Left hindlimb (tissue), 1 donor: ENCODE measurements around the gene DDAH2.
"Not testable (repeated sequence)": the region's sequence is repeated elsewhere in the genome, so short reads cannot be mapped to it uniquely, and the experiment has no call there.

ENCODE experiments used
- DNase-seq: peaks from one replicate; pipeline ENCODE4 v3.0.0-alpha.2; 2018

The DDAH2 gene

GRCh38 chr6:31711233-31711632 lies 17.9 kb downstream of the DDAH2 start:
- no peak for DNase-seq

DNA sequence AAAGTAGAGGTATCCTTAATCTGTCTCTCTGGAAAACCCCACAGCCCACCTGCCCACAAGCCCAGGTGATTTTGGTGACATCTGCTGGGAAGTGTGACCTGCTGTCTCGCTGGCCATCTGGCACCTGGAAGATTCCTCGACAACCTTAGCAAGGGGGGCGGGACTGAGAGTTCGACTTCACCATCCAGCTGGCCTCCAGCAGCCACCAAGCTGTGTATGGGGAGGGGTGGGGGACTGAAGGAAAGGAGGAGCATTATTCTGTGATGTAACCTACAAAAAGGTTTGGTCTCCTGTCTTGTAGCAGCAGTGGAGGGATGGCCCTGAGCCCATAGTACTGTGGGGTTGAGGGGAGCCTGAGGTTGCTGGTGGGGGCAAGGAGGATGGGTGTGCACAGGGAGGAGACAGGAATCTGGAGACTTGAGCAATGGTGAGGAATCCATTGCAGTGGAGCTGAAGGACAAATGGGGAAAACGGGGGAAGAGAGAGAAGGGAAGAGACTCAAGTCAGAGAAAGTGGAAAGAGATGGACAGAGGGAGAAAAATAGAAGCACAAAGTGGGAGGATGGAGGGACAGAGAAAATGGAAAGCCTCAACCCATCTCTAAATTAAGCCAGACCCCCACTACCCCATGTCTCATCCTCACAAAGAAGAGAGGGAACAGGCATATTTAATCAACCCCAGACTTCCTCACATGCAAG lies 18.4 kb downstream of the DDAH2 start:
- DNase-seq = no peak

DNA sequence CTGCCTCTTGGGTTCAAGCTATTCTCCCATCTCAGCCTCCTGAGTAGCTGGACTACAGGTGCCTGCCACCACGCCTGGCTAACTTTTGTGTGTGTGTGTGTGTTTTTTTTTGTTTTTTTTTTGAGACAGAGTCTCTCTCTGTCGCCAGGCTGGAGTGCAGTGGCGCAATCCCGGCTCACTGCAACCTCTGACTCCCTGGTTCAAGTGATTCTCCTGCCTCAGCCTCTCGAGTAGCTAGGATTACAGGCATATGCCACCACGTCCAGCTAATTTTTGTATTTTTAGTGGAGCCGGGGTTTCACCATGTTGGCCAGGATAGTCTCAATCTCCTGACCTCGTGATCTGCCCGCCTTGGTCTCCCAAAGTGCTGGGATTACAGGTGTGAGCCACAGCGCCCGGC lies 19.9 kb downstream of the DDAH2 start:
- not testable (repeated sequence) for DNase-seq

- DNase-seq = no peak
Measured at GRCh38 chr6:31708224-31708623, 20.9 kb downstream of the DDAH2 start.

DNA sequence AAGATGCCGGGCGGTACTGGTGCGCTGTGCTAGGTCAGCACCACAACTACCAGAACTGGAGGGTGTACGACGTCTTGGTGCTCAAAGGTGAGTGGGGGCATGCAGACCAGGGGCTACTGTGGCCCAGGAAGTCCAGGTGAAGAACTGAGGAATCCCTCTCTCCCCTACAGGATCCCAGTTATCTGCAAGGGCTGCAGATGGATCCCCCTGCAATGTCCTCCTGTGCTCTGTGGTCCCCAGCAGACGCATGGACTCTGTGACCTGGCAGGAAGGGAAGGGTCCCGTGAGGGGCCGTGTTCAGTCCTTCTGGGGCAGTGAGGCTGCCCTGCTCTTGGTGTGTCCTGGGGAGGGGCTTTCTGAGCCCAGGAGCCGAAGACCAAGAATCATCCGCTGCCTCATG lies 21.4 kb downstream of the DDAH2 start:
- no peak for DNase-seq

DNA sequence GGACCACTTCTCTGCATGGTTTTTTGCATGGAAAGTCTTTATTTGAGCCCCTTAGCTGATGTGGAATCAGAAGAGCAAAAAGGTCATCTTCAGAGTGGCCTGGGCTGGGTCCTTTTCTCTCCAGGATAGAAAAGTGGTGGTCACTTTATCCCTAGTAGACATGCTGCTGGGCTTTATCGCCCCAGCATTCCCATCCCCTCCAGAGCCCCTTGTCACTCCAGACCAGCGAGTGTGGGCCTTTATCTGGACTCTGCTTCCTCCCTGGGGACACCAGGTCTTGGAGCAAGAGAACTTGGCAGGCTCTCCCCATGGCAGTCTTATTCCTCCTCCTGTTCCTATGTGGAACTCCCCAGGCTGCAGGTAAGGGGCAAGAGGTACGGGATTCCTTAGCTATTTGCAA lies 22.5 kb downstream of the DDAH2 start, which contains the start of gene LY6G6F:
TSS of gene LY6G6F (plus strand) at position 268 of the 400 bp plus-strand sequence. CDS start at position 309, 41 bp downstream.
- no peak for DNase-seq

DNA sequence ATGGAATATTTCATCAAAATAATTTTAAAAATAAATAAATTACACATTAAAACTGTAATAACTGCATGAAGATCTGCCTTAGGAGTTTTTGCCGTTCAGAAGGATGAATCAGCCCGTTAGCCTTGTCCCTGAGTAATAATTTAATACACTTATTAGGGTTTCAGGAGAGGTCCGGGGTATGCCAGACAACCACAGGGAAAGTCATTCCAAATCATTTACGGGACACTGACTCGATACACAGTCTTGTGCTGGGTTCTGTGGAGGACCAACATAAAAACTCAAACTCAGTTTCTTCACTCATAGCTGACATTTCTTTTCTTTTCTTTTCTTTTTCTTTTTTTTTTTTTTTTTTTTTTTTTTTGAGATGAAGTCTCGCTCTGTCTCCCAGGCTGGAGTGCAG lies 23.2 kb downstream of the DDAH2 start:
- DNase-seq = no peak

DNA sequence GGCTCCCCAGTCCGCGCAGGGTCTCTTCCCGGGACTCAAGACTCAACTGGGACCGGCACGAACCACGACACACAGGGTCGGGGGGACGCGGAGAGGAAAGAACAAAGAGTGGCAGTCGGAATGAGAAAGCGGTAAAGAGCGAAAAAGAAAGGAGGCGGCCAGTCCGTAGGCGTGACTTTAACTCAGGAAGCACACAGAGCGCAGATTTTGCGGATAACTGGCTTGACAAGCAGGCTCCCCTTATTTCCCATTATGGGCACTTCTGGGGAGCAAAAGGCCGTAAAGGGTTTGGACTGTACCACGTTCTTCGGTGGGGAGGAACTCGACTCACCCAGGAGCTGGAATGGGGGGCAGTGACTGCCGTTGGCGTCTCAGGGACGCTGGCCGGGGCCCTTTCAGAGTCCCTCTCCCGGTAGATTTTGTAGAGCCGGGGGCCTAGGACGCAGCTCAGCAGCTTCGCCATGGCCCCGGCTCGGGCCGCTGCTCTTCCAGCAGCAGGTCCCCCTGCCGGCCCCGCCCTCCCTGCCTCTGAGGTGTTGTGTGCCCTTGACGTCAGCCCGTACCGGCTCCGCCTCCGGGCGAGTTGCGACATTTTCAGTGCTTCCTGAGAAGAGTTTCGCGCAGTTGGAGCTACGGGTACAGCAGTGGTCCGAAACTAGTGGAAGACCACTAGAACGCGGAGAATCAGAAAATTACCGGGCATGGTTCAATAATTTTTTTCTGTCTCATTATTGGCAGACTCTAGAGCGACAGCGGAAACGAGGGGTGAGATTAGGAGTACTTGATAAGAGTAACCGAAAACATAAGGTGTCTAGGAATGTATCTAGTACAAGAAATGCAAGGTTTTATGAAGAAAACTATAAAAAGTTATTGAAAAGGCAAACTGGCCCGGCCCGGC lies 26.0 kb downstream of the DDAH2 start, which contains the start of gene ABHD16A:
TSS of gene ABHD16A (minus strand) at position 506 of the 898 bp plus-strand sequence. CDS start at position 463, 43 bp downstream.
- peak; percentile 99 for DNase-seq

GRCh38 chr6:31702405-31702818 lies 26.7 kb downstream of the DDAH2 start:
- DNase-seq = peak; percentile 56

GRCh38 chr6:31701666-31702404 lies 27.3 kb downstream of the DDAH2 start:
- DNase-seq = no peak

DNA sequence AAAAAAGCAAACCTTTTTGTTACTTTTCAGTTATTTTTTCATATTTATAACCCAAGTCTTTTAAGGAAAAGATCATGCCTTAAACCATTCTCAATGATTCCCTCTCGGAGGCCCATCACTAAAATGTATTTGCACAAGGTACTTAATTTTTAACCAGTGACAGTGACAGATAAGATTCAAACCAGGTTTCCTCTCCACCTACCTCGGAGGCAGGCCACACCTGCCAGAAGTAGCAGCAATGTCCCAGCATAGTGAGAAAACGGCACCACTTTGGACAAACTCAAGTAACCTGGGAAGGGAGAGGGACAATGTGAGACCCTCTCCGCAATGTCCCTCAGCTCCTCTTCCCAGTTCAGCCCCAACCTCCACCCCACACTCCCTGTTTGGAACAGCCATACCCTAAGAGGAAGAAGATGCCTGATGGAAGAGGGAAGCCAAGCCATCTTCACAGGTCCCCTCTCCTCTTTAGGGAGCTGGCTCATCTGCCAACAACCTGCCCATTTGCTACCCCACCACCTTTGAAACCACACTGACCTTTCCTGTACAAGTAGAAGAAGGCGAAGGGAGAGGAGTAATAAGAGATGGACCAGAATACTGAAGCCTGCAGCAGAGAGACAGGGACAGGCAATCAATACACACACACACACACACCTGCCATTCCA lies 28.2 kb downstream of the DDAH2 start:
- DNase-seq = no peak

GRCh38 chr6:31697555-31697954 lies 31.5 kb downstream of the DDAH2 start:
- DNase-seq = no peak

- no peak for DNase-seq
Measured at GRCh38 chr6:31693535-31693934, 35.6 kb downstream of the DDAH2 start.

GRCh38 chr6:31692886-31693285 lies 36.2 kb downstream of the DDAH2 start:
- DNase-seq = no peak

- DNase-seq = no peak
Measured at GRCh38 chr6:31692353-31692752, 36.7 kb downstream of the DDAH2 start.

DNA sequence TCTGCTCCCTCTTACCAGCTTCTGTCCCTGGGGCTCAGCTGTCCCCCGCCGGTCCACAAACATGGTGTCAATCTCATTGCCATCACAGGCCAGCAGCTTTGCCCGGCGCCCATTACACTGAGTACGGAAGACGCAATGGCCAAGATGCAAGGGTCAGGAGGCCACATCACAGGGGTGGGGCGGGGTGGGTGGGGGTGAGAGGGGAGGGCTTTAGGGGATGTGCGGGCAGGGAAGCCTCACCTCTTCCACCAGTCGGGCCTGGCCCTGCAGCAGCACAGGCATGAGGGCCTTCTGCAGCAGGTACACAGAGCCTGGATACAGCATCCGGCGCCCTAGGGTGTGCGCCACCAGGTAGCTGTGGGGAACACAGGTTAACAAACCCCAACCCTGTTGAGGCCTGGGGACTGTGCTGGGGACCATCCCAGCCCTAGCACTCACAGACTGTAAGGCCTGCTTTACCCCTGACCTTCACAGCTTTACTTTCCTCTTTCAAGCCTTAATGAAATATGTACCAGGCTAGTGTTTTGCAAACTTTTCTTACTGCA lies 37.5 kb downstream of the DDAH2 start:
- no peak for DNase-seq

DNA sequence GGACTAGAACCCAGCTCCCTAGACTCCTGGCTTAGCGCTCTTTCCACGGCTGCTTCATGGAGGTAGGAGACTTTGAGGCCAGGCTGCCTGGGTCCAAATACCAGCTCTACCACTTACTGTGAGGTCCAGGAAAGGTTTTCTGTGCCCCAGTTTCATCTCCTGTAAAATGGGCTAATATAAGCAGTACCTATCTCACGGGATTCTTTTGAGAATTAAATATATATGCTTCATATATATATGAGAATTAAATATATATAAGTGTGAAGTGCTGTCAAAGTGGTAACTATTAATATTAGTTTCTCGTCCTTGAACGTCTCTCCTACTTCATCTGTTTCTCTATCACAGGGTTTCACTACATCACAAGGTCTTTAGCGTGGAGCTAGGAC lies 38.0 kb downstream of the DDAH2 start:
- DNase-seq = no peak

DNA sequence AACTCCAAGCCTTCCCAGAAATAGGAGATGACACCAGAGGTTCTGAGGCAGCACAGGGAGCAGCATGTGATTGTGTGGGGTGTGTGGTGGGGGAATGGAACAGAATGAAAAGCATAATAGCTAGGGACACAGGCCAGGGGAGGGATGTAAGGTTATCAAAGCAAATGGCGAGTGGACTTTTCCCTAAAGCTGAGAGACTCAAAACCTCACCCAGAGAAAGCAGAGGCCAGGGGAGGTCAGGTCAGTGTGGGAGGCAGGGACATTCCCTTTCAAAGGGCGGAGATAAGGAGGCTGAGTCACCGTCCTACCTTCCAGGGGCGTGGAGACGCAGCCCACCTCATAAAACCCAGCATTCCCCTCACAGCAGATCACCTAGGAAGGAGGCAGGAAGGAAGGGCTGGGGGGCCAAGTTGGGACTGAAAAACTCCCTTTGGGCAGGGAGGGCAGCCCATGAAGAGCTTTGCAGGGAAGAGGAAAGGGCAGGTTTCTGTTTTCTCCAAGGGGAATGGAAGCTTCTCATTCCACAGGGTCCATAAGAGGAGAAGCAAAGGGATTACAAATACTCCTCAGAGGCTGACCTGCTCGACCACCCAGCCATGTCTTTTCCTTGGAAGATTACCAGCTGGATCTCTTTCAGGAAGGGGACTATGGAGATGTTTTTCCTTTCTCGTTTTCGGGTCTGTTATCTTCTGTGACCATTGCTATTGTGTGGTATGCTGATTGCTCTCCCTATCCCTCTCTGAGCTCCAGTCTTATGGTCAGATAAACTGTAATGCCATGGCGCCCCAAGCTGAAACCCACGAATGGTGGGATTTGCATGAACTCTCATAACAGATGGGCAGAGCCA lies 38.6 kb downstream of the DDAH2 start:
- DNase-seq = no peak

GRCh38 chr6:31689249-31690110 lies 39.6 kb downstream of the DDAH2 start:
- DNase-seq = no peak
